WTC11 (cell line): ENCODE measurements around the gene AGAP3. TPM values are rescaled to one million over a fixed set of nuclear protein-coding genes. Genes with fewer than 3 reads are reported as not detected.

Experiments used
- ATAC-seq: fragments of 200-7000 bp; cut with Tn5 transposase; 2 replicates; pipeline ENCODE4 v1.10.0; 2021; ENCODE audit warnings: mild to moderate bottlenecking, moderate library complexity
- CTCF ChIA-PET: fragments of 300-600 bp; sonication (Branson Sonifier 250); formaldehyde crosslinking; loops from one replicate; lab custom pipeline; 2021; ENCODE audit warnings: antibody characterized with exemption; lab: Charles Lee
- POLR2A ChIA-PET: fragments of 350-600 bp; sonication (Branson Sonifier 250); formaldehyde crosslinking; loops from one replicate; lab custom pipeline; 2021; ENCODE audit warnings: antibody characterized with exemption; lab: Charles Lee
- DNase-seq: peaks from one replicate; pipeline ENCODE4 v3.0.0; 2021; ENCODE audit warnings: low spot score
- H3K27ac Mint-ChIP-seq: 2 replicates; pipeline ENCODE4 v1.8.0; 2021; ENCODE audit warnings: mixed read lengths
- H3K27me3 Mint-ChIP-seq: 2 replicates; pipeline ENCODE4 v1.8.0; 2021; ENCODE audit warnings: low read depth, mild to moderate bottlenecking, moderate library complexity, mixed read lengths
- H3K36me3 Mint-ChIP-seq: 2 replicates; pipeline ENCODE4 v1.8.0; 2021; ENCODE audit warnings: mixed read lengths
- H3K4me1 Mint-ChIP-seq: 2 replicates; pipeline ENCODE4 v1.8.0; 2022; ENCODE audit warnings: mixed read lengths
- H3K4me3 Mint-ChIP-seq: 2 replicates; pipeline ENCODE4 v1.8.0; 2021; ENCODE audit warnings: mild to moderate bottlenecking, moderate library complexity, mixed read lengths
- H3K9me3 Mint-ChIP-seq: 2 replicates; pipeline ENCODE4 v1.8.0; 2021; ENCODE audit warnings: mixed read lengths
- EMX1 ChIP-seq: fragments of 250-450 bp; sonication (Bioruptor Pico); IDR thresholded peaks from 2 replicates; pipeline ENCODE4 v1.8.0; 2021; ENCODE audit warnings: mild to moderate bottlenecking
- JUN ChIP-seq: sonication (generic); formaldehyde crosslinking; IDR thresholded peaks from 2 replicates; pipeline ENCODE4 v1.8.0; 2023; ENCODE audit warnings: mild to moderate bottlenecking, missing genetic modification reagents
- MAX ChIP-seq: sonication (generic); formaldehyde crosslinking; IDR thresholded peaks from 2 replicates; pipeline ENCODE4 v1.8.0; 2022; ENCODE audit warnings: mild to moderate bottlenecking, missing genetic modification reagents
- NFATC4 ChIP-seq: fragments of 250-450 bp; sonication (Bioruptor Pico); IDR thresholded peaks from 2 replicates; pipeline ENCODE4 v1.9.0; 2021; ENCODE audit warnings: mild to moderate bottlenecking
- SOX15 ChIP-seq: fragments of 250-450 bp; sonication (Bioruptor Pico); IDR thresholded peaks from 2 replicates; pipeline ENCODE4 v1.9.0; 2021; ENCODE audit warnings: mild to moderate bottlenecking
- TCF7 ChIP-seq: sonication (generic); formaldehyde crosslinking; IDR thresholded peaks from 2 replicates; pipeline ENCODE4 v1.8.0; 2022; ENCODE audit warnings: mild to moderate bottlenecking, low read depth, missing genetic modification reagents, moderate library complexity
- TEAD4 ChIP-seq: sonication (generic); formaldehyde crosslinking; IDR thresholded peaks from 2 replicates; pipeline ENCODE4 v1.8.0; 2022; ENCODE audit warnings: mild to moderate bottlenecking, missing genetic modification reagents
- ZBTB21 ChIP-seq: sonication (generic); formaldehyde crosslinking; IDR thresholded peaks from 2 replicates; pipeline ENCODE4 v1.8.1; 2023; ENCODE audit warnings: mild to moderate bottlenecking, missing genetic modification reagents, borderline replicate concordance
- ZNF219 ChIP-seq: sonication (generic); formaldehyde crosslinking; IDR thresholded peaks from 2 replicates; pipeline ENCODE4 v1.8.0; 2023; ENCODE audit warnings: missing genetic modification reagents, mild to moderate bottlenecking, borderline replicate concordance
- ZNF532 ChIP-seq: fragments of 250-450 bp; sonication (Bioruptor Pico); IDR thresholded peaks from 2 replicates; pipeline ENCODE4 v1.9.0; 2021; ENCODE audit warnings: mild to moderate bottlenecking, borderline replicate concordance
- total RNA-seq: library from RNA; stranded (reverse); gene quantifications from 3 replicates; pipeline ENCODE4 v1.2.3, GENCODE V29; 2021
- TF ChIP-seq, protein P1 (sequence below): sonication (generic); formaldehyde crosslinking; IDR thresholded peaks from 2 replicates; pipeline ENCODE4 v1.8.1; 2022; ENCODE audit warnings: mild to moderate bottlenecking, missing genetic modification reagents, moderate library complexity, borderline replicate concordance
- TF ChIP-seq, protein P2 (sequence below): sonication (generic); formaldehyde crosslinking; IDR thresholded peaks from 2 replicates; pipeline ENCODE4 v1.8.1; 2023; ENCODE audit warnings: mild to moderate bottlenecking, missing genetic modification reagents, borderline replicate concordance
- TF ChIP-seq, protein P3 (sequence below): fragments of 200-600 bp; IDR thresholded peaks from 2 replicates; pipeline ENCODE4 v1.8.0; 2022; ENCODE audit warnings: antibody characterized with exemption
- TF ChIP-seq, protein P4 (sequence below): sonication (generic); formaldehyde crosslinking; conservative IDR thresholded peaks from 2 replicates; pipeline ENCODE4 v1.8.1; 2022; ENCODE audit warnings: mild to moderate bottlenecking, missing genetic modification reagents
- TF ChIP-seq, protein P5 (sequence below): sonication (generic); formaldehyde crosslinking; IDR thresholded peaks from 2 replicates; pipeline ENCODE4 v1.8.0; 2023; ENCODE audit warnings: missing genetic modification reagents, mild to moderate bottlenecking, borderline replicate concordance

AGAP3 gene
- total RNA-seq, 1 experiment from 2014 or later: 163 TPM

- H3K36me3 Mint-ChIP-seq: no peaks in the 10 kb centered on the region
- no peaks in the 10 kb centered on the region; the same call in 1 of the 2 replicates for H3K27me3 Mint-ChIP-seq
- no peaks in the 10 kb centered on the region for H3K4me1 Mint-ChIP-seq
- H3K27ac Mint-ChIP-seq: no peak overlapping the region
- no peaks in the 10 kb centered on the region for H3K9me3 Mint-ChIP-seq
- CTCF ChIA-PET: no interaction called here
- no peak overlapping the region for H3K4me3 Mint-ChIP-seq
- TF ChIP-seq JUN (CRISPR knock-in tag) (no peak), EMX1 (CRISPR knock-in tag) (no peak), TCF7 (CRISPR knock-in tag) (no peak), SOX15 (CRISPR knock-in tag) (no peak), ZNF532 (CRISPR knock-in tag) (no peak), ZBTB21 (CRISPR knock-in tag) (no peak), TEAD4 (CRISPR knock-in tag) (no peak), ZNF219 (CRISPR knock-in tag) (no peak), NFATC4 (no peak), MAX (CRISPR knock-in tag) (no peak)
- TF ChIP-seq, protein P1, sequence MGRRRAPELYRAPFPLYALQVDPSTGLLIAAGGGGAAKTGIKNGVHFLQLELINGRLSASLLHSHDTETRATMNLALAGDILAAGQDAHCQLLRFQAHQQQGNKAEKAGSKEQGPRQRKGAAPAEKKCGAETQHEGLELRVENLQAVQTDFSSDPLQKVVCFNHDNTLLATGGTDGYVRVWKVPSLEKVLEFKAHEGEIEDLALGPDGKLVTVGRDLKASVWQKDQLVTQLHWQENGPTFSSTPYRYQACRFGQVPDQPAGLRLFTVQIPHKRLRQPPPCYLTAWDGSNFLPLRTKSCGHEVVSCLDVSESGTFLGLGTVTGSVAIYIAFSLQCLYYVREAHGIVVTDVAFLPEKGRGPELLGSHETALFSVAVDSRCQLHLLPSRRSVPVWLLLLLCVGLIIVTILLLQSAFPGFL (CRISPR knock-in tag): no peak
- TF ChIP-seq, protein P2, sequence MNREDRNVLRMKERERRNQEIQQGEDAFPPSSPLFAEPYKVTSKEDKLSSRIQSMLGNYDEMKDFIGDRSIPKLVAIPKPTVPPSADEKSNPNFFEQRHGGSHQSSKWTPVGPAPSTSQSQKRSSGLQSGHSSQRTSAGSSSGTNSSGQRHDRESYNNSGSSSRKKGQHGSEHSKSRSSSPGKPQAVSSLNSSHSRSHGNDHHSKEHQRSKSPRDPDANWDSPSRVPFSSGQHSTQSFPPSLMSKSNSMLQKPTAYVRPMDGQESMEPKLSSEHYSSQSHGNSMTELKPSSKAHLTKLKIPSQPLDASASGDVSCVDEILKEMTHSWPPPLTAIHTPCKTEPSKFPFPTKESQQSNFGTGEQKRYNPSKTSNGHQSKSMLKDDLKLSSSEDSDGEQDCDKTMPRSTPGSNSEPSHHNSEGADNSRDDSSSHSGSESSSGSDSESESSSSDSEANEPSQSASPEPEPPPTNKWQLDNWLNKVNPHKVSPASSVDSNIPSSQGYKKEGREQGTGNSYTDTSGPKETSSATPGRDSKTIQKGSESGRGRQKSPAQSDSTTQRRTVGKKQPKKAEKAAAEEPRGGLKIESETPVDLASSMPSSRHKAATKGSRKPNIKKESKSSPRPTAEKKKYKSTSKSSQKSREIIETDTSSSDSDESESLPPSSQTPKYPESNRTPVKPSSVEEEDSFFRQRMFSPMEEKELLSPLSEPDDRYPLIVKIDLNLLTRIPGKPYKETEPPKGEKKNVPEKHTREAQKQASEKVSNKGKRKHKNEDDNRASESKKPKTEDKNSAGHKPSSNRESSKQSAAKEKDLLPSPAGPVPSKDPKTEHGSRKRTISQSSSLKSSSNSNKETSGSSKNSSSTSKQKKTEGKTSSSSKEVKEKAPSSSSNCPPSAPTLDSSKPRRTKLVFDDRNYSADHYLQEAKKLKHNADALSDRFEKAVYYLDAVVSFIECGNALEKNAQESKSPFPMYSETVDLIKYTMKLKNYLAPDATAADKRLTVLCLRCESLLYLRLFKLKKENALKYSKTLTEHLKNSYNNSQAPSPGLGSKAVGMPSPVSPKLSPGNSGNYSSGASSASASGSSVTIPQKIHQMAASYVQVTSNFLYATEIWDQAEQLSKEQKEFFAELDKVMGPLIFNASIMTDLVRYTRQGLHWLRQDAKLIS (CRISPR knock-in tag): no peak
- TF ChIP-seq, protein P3, sequence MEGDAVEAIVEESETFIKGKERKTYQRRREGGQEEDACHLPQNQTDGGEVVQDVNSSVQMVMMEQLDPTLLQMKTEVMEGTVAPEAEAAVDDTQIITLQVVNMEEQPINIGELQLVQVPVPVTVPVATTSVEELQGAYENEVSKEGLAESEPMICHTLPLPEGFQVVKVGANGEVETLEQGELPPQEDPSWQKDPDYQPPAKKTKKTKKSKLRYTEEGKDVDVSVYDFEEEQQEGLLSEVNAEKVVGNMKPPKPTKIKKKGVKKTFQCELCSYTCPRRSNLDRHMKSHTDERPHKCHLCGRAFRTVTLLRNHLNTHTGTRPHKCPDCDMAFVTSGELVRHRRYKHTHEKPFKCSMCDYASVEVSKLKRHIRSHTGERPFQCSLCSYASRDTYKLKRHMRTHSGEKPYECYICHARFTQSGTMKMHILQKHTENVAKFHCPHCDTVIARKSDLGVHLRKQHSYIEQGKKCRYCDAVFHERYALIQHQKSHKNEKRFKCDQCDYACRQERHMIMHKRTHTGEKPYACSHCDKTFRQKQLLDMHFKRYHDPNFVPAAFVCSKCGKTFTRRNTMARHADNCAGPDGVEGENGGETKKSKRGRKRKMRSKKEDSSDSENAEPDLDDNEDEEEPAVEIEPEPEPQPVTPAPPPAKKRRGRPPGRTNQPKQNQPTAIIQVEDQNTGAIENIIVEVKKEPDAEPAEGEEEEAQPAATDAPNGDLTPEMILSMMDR: no peak
- TF ChIP-seq, protein P4, sequence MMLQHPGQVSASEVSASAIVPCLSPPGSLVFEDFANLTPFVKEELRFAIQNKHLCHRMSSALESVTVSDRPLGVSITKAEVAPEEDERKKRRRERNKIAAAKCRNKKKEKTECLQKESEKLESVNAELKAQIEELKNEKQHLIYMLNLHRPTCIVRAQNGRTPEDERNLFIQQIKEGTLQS (CRISPR knock-in tag): no peak
- TF ChIP-seq, protein P5, sequence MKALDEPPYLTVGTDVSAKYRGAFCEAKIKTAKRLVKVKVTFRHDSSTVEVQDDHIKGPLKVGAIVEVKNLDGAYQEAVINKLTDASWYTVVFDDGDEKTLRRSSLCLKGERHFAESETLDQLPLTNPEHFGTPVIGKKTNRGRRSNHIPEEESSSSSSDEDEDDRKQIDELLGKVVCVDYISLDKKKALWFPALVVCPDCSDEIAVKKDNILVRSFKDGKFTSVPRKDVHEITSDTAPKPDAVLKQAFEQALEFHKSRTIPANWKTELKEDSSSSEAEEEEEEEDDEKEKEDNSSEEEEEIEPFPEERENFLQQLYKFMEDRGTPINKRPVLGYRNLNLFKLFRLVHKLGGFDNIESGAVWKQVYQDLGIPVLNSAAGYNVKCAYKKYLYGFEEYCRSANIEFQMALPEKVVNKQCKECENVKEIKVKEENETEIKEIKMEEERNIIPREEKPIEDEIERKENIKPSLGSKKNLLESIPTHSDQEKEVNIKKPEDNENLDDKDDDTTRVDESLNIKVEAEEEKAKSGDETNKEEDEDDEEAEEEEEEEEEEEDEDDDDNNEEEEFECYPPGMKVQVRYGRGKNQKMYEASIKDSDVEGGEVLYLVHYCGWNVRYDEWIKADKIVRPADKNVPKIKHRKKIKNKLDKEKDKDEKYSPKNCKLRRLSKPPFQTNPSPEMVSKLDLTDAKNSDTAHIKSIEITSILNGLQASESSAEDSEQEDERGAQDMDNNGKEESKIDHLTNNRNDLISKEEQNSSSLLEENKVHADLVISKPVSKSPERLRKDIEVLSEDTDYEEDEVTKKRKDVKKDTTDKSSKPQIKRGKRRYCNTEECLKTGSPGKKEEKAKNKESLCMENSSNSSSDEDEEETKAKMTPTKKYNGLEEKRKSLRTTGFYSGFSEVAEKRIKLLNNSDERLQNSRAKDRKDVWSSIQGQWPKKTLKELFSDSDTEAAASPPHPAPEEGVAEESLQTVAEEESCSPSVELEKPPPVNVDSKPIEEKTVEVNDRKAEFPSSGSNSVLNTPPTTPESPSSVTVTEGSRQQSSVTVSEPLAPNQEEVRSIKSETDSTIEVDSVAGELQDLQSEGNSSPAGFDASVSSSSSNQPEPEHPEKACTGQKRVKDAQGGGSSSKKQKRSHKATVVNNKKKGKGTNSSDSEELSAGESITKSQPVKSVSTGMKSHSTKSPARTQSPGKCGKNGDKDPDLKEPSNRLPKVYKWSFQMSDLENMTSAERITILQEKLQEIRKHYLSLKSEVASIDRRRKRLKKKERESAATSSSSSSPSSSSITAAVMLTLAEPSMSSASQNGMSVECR (CRISPR knock-in tag): no peak
- TF ChIP-seq, all 79 proteins: peak for 0
- POLR2A ChIA-PET: no interaction called here
- DNase-seq: no peak
- ATAC-seq: no peak
These were observed 102.8 kb downstream of the AGAP3 start for GRCh38 chr7:151189038-151189437.
